Fibroblast of lung (primary cell): ENCODE measurements around the gene SCN2A.

Experiments used
- EZH2 ChIP-seq: IDR thresholded peaks from 2 replicates; pipeline ENCODE4 v1.5.1; 2012; ENCODE audit warnings: low read length, control low read depth, mild to moderate bottlenecking; ENCODE audit errors: missing control alignments
- TF ChIP-seq, protein P1 (sequence below), 2 donors: IDR thresholded peaks in 1 of 2; conservative IDR thresholded peaks in 1 of 2; 1 replicate in 1 of 2; 2 replicates in 1 of 2; pipeline ENCODE4 v1.5.1; 2011 to 2012; ENCODE audit warnings: low read length in 2 of 2, control low read depth in 1 of 2, inconsistent platforms in 1 of 2, low read depth in 1 of 2, mild to moderate bottlenecking in 1 of 2

DNA sequence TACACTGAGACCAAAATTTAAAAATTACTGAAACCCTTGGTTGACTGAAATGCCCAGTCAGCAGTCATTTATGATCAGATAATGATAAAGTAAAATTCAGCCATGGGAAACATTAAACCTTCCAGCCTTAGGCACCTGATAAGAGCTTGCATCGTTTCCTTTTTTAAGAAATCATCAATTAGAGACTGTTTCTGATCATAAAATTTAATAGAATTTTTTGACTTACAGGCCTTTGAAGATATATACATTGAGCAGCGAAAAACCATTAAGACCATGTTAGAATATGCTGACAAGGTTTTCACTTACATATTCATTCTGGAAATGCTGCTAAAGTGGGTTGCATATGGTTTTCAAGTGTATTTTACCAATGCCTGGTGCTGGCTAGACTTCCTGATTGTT is 130.7 kb downstream of the SCN2A start:
- TF ChIP-seq, protein P1, sequence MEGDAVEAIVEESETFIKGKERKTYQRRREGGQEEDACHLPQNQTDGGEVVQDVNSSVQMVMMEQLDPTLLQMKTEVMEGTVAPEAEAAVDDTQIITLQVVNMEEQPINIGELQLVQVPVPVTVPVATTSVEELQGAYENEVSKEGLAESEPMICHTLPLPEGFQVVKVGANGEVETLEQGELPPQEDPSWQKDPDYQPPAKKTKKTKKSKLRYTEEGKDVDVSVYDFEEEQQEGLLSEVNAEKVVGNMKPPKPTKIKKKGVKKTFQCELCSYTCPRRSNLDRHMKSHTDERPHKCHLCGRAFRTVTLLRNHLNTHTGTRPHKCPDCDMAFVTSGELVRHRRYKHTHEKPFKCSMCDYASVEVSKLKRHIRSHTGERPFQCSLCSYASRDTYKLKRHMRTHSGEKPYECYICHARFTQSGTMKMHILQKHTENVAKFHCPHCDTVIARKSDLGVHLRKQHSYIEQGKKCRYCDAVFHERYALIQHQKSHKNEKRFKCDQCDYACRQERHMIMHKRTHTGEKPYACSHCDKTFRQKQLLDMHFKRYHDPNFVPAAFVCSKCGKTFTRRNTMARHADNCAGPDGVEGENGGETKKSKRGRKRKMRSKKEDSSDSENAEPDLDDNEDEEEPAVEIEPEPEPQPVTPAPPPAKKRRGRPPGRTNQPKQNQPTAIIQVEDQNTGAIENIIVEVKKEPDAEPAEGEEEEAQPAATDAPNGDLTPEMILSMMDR (conservative IDR thresholded peaks at IDR 0.05 in 1 of 2, IDR thresholded peaks at IDR 0.05 in 1 of 2; ENCODE audit: low read depth in 1 of 2, low read length in 2 of 2), result no peak
- no peak for TF ChIP-seq EZH2
